ENCODE data around the gene SLC25A29.
"Not testable (repeated sequence)": the region's sequence is repeated elsewhere in the genome, so short reads cannot be mapped to it uniquely, and the experiment has no call there.

The SLC25A29 gene

DNA sequence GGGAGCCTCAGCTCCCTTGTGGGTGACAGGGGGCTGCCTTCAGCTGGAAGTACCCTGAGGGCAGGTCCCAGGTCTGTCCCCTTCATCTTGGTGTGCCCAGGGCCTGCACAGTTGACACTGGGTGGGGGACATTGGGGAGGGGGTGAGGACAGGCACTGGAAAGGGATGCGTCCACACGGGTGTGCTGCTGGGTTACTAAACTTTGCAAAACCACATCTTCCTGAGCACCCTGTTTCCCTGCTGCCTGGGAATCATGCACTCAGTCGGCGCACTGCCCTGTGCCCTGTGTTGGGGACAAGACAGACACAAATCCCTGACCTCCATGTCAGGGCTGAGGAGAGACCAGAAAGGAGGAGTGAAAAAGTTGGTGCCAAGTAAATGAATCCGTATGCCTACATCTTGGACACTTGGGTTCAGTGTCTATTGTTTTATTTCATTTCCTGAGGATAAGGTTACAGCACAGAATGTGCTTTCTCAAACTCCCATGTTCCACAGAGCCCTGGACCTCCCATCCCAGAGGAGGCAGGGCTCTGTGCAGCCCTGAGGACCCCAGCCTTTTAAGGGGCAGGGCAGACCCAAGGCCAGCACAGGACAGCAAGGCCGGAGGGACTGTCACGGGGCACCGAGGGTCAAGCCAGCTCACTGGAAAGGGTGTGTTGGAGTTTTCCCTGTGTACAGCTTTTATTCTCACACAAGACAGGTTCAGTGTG lies 2.9 kb upstream of the SLC25A29 start:
- DNase-seq, result no peak

GRCh38 chr14:100308427-100308792 lies 2.2 kb upstream of the SLC25A29 start:
- not testable (repeated sequence) for DNase-seq

GRCh38 chr14:100307766-100308426 lies 1.7 kb upstream of the SLC25A29 start:
- DNase-seq, result no peak

DNA sequence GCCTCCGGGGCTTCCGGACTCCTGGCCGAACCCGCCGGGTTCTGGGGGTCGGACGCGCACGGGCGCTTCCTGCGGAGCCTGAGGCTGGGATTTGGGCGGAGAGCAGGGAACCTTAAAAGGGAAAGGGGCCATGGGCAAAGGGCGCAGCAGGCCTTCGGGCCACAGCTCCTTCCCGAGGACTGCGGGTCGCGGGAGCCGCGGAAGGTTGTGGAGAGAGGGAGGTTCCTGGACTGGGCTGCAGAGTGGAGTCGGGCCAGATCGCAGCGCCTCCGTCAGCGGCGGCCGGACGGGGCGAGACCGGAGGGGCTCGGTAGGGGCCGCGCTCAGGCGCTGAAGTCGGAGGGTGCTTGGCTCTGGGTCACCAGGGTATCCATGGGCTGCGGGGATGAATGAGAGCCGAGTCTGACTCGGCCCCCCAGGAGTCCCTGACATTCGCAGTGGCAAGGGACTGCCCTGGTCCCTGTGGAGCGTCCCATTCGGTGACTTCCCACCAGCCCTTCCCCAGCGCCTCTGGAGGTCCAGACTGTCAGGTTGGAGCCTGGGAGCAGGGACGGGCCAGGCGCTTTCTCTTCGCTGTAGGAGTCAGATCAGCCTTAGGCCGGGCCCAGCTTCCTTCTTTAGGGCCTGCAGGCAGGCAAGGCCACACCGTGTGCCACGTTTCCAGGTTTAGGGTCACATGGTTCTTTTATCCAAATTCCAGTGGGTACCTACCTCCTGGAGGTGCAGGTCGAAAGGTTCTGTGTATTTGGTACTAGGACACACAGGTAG lies 938 bp upstream of the SLC25A29 start:
- DNase-seq, result no peak

DNA sequence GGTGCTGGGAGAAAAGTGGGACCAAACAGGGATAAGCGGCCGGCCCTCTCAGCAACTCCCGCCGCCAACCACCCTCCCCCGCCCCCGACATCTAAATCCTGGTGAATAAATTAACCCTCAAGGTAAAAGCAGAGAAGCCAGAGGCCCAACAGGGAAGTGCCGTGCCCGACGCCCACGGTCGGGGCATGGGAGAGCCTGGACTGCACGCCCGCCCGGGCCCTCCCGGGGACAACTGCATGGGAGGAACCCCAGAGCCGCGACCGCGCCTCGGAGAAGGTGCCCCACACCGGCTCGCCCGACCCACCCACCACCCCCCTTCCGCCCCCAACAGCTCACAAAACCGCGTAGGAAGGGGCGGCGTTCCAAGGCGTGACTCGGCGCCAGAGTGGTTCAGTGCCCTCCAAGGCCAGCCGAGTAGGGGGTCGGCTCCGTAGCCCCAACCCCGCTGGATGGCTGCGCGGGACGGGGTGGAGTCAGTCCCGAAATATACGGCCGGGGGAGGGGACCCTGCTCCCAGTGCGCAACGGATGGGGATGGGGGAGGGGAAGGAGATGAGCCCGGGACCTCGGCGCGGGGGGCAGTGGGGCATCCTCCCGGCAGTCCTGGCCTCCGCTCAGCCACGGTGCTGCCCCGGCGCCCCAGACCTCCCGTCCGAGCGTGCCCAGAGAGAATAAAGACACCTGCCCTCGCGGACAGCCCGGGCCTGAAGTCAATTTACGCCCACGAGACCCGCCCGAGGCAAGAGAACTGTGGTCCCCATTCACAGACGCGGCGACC lies 732 bp downstream of the SLC25A29 start:
- no peak for DNase-seq

- peak; percentile 18 for DNase-seq
These were observed 1.4 kb downstream of the SLC25A29 start for GRCh38 chr14:100304825-100305323.

DNA sequence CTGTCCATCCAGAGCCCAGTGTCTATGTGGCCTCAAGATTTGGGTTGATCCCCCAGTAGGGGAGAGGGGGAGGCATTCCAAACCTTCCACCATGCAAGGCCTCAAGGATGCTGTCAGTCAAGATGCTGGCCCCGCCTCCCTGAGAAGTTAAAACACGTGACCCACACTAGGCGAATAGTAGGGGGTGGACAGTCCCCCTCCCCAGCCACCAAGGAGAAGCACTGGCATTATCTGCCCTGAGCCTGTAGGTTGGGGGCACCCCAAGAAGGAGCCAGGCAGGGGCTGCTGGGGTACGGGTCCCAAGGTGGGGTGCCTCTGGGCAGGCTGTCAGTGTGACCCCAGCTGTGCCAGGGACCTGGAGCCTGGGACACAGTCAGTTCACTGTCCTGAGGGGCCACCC lies 2.3 kb downstream of the SLC25A29 start:
- no peak for DNase-seq

- no peak for DNase-seq
These were observed 3.1 kb downstream of the SLC25A29 start for GRCh38 chr14:100303179-100303578.

GRCh38 chr14:100302616-100303015 lies 3.6 kb downstream of the SLC25A29 start:
- no peak for DNase-seq

GRCh38 chr14:100299238-100299560 lies 7.0 kb downstream of the SLC25A29 start:
- no peak for DNase-seq

DNA sequence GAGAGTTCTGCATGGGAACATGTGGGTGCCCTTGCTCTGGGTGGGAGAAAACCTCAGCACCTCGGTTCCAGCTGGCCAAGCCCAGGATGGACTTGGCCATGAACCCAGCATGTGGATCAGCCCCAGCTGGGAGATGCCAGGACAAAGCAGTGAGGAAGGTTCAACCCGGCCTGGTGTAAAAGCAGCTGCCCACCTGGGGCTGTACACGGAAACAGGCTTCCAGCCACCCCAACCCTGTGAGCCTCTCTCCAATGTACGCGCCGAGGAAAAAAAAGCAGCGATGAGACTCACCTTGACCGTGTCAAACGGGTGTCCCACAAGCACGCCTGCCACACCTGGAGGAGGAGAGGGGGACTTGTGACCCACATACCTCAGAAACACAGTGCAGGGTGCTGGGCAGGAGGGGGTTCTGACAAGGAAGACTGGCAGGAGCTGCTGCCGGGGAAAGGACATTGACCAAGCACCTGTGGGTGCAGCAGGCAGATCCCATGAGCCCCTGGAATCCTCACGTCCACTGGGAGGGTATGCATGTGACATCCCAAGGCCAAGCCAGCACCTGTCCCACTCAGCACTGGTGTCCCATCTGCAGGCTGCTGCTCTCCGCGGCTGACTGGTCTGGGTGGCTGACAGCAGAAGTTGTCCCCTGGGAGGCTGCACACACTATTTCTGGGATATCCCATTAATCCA lies 7.5 kb downstream of the SLC25A29 start:
- no peak for DNase-seq

DNA sequence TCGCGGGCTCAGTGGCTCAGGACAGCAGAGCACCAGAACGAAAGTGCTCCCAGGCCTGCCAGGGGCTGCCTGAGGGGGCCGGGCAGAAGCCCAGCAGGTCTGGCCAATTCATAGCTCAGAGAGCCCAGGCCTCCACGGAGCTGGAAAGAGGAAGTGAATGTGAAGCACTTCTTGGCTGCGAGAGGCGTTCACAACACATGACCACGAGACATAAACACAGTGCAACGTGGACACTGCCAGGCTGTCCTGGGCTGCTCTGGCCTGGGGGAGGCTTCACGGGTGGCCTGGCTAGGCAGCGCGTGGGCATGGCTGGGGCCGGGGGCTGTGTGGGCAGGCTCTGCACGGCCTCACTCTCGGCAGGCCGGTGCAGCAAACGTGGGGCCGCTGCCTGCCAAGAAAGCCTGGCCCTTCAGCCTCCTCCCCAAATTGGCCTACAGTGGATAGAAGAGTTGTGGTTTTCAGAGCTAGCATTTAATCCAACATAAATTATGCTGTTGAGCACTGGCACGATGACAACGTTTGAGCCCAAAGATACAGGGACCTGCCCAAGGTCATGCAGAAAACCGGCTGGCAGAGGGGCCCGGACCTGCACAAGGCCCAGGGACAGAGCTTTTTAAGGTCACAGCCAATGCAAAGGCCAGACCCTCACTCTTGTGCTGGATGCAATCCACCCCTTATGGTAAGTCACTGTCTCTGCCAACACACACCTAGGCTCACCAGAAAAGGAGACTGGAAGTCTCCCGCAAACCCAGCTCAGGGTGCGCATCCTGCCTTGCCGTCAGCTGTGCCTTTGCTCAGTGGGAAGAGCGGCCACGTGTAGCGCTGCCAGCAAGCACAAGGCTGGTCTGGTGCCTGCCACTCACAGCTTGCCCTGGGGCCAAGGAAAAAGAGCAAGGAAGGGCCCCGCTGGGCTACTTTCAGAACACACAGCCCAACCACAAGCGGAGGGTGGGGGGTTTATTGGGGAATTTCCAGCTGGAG lies 8.6 kb downstream of the SLC25A29 start:
- DNase-seq, result peak; percentile 36

GRCh38 chr14:100296729-100297128 lies 9.5 kb downstream of the SLC25A29 start:
- DNase-seq, result not testable (repeated sequence)

GRCh38 chr14:100296106-100296651 lies 10.1 kb downstream of the SLC25A29 start:
- DNase-seq, result no peak

GRCh38 chr14:100295376-100296105 lies 10.7 kb downstream of the SLC25A29 start:
- DNase-seq, result no peak

DNA sequence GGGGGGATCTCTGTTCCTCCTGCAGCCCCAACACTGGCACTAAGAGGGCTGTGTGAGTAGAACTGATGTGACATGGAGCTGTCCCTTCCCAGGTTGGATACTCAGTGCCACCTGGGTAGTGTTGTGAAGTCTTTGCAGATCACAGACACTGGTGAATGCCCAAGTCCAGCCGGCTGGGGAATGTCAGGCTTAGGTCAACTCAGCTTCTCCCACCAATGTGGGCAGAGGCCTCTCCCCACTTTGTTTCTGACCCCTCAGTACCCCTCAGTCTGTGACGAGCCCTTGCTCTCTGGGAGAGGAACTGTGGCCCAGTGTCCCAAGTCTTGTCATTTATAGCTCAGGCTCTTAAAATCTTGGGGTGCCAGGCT lies 11.3 kb downstream of the SLC25A29 start:
- DNase-seq, result no peak

DNA sequence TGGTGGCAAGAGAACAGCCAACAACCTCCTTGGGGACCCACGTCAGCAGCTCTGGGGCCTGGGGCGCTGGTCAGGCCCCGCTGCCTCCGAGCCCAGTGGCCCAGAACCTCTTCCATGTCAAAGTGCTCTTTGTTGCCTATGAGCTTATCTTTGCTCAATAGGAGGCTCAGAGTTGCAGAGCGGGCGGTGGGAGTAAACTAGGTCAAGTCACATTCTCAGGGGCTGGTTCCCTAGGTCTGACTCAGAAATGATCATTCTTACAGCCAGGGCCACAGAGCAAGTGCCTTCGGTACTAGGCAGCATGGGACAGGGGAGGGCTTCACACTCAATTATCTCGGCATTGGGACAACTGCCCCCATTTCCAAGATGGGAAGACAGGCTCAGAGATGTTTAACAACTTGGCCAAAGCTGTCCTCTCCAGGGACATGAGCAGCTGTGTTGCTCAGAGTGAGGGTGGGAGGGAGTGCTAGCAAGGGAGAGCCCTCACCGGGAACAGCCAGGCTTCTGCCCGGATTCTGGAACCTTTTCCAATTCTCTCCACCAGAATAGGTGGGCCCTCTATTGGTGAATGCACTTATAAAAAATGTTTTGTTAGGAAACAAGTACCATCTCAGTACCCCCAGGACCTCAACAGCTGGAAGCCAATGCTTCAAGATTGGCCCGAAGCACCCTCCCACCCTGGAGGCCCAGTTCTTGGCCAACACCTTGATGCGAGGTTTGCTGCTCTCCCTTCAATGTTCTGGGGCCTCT lies 11.9 kb downstream of the SLC25A29 start:
- DNase-seq, result no peak

- DNase-seq, result no peak
These were observed 12.6 kb downstream of the SLC25A29 start for GRCh38 chr14:100293497-100294212.

All from fibroblast of upper back skin (primary cell).